ENCODE measurements around the gene TMEM88.

Gene TMEM88

GRCh38 chr17:7887482-7888183 lies 32.8 kb downstream of the TMEM88 start:
- DNase-seq = peak; percentile 90

- no peak for DNase-seq
These were observed 33.5 kb downstream of the TMEM88 start, which contains the start of gene CHD3 for GRCh38 chr17:7888184-7888920. Gene CHD3 (plus strand): TSS chr17:7888789. CDS start chr17:7889001, 212 bp downstream.

DNA sequence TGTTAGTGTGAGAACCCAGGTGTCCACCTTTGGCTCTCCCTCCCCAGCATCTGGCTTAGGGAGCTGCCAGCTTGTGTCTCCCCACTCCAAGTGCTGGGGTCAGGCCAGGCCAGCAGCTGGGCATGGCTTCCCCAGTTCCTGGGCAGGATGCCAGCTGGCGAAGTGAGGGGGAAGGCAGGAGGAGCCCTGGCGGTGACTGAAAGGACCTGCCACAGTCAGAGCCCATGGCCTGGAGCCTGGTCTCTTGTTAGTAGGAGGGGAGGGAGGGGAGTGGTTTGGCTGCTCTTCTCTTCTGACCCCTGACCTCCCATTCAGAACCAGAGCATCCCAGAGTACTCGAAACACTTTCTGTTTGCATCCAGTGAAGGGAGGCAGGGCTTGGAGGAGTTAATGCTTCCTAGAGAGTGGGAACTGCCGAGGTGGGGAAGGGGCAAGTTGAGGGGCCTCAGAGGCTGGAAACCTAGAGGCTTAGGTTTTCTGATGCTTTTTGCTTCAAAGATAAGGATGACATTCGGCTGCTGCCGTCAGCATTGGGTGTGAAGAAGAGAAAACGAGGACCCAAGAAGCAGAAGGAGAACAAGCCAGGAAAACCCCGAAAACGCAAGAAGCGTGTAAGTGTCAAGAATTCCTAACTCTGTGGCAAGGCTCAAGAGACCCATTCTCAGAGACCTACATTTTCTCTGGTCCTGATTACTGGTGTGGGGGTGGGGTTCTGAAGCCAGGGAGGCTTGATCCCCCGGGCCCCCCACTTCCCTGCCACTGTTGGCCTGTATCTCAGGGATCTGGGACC lies 34.5 kb downstream of the TMEM88 start:
- DNase-seq = peak; percentile 90

DNA sequence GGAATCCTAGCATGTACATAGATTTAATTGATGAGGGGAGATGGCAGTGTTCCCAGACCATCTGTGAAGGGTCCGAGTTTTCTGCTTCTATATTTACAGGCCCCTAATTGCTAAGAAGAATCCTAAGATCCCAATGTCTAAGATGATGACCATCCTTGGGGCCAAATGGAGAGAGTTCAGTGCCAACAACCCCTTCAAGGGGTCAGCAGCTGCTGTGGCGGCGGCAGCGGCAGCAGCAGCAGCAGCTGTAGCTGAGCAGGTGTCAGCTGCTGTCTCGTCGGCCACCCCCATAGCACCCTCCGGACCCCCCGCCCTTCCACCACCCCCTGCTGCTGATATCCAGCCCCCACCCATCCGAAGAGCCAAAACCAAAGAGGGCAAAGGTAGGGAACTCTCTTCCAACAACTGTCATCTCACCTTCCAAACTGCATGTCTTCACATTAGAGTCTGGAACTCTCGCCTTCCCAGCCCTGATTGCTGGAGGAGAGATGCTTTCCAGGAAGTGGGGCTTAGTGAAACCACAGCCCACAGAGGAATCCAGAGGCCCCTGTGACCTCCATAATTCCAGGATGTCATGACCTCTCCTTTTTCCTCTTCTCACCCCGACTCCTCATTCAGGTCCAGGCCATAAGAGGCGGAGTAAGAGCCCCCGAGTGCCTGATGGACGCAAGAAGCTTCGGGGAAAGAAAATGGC lies 38.5 kb downstream of the TMEM88 start:
- DNase-seq = no peak

- no peak for DNase-seq
These were observed 39.4 kb downstream of the TMEM88 start for GRCh38 chr17:7894226-7894625.

DNA sequence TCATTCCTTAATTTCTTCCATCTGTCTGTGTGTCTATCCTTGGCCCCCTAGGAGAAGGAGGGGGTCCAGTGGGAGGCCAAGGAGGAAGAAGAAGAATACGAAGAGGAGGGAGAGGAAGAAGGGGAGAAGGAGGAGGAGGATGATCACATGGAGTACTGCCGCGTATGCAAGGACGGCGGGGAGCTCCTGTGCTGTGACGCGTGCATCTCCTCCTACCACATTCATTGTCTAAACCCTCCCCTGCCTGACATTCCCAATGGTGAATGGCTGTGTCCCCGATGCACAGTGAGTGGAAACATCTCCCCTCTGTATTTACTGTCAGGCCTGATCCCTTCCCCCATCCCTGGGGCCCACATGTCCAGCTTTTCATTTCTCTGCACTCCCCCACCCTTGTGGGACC lies 40.0 kb downstream of the TMEM88 start:
- DNase-seq = no peak

GRCh38 chr17:7897090-7897489 lies 42.2 kb downstream of the TMEM88 start:
- no peak for DNase-seq

GRCh38 chr17:7897773-7898172 lies 42.9 kb downstream of the TMEM88 start:
- DNase-seq = peak; percentile 17

- DNase-seq = no peak
These were observed 48.6 kb downstream of the TMEM88 start for GRCh38 chr17:7903154-7904103.

All from NCI-H446 treated with DMSO at 0.1 percent for 48 hours (cell line).